ENCODE data around the gene FAM114A2. TPM values are rescaled to one million over a fixed set of nuclear protein-coding genes. Genes with fewer than 3 reads are reported as not detected.

FAM114A2 gene
- total RNA-seq, 2 experiments from 2014 or later: 22.3 to 27.0 TPM

GRCh38 chr5:154065971-154066370, 27.3 kb upstream of the FAM114A2 start:
- H3K4me1 Mint-ChIP-seq: no peaks in the 10 kb centered on the region
- H3K4me3 Mint-ChIP-seq: no peak overlapping the region
- ATAC-seq (no peak), DNase-seq (no peak)
- H3K9me3 Mint-ChIP-seq (ENCODE audit: low read depth): no peaks in the 10 kb centered on the region
- peaks cover 2% of the 10 kb centered on the region for H3K36me3 Mint-ChIP-seq
- H3K27me3 Mint-ChIP-seq: no peaks in the 10 kb centered on the region
- CTCF ChIA-PET: interaction anchor here (1.8 kb wide), 1 partner anchor 131 kb away, joined by 4 read pairs; no protein-coding TSS in a partner anchor
- H3K27ac Mint-ChIP-seq: no peak overlapping the region

GRCh38 chr5:154063372-154063771, 24.7 kb upstream of the FAM114A2 start:
- peaks cover 16% of the 10 kb centered on the region for H3K4me1 Mint-ChIP-seq

GRCh38 chr5:154060606-154061005, 21.9 kb upstream of the FAM114A2 start:
- no peak overlapping the region for H3K27ac Mint-ChIP-seq
- peaks cover 22% of the 10 kb centered on the region for H3K4me1 Mint-ChIP-seq
- no peak overlapping the region for H3K4me3 Mint-ChIP-seq
- DNase-seq: no peak
- H3K9me3 Mint-ChIP-seq (ENCODE audit: low read depth): no peaks in the 10 kb centered on the region
- no peaks in the 10 kb centered on the region for H3K27me3 Mint-ChIP-seq
- peaks cover 4% of the 10 kb centered on the region for H3K36me3 Mint-ChIP-seq
- CTCF ChIA-PET: interaction anchor here (3.3 kb wide), 1 partner anchor 12 kb away, joined by 26 read pairs; no protein-coding TSS in a partner anchor
- ATAC-seq: no peak

More at GRCh38 chr5:154063372-154063771, 24.7 kb upstream of the FAM114A2 start:
- CTCF ChIA-PET: interaction anchor here (1.2 to 1.9 kb wide), 2 partner anchors 9 to 13 kb away, joined by 4 to 6 read pairs; no protein-coding TSS in a partner anchor
- peaks cover 2% of the 10 kb centered on the region for H3K36me3 Mint-ChIP-seq
- no peaks in the 10 kb centered on the region for H3K27me3 Mint-ChIP-seq
- no peaks in the 10 kb centered on the region for H3K9me3 Mint-ChIP-seq (ENCODE audit: low read depth)
- H3K27ac Mint-ChIP-seq: no peak overlapping the region
- DNase-seq (no peak), ATAC-seq (no peak)
- H3K4me3 Mint-ChIP-seq: no peak overlapping the region

- Mint-ChIP-seq H3K4me3 (no peak overlapping the region), H3K27ac (no peak overlapping the region), H3K4me1 (peaks cover 22% of the 10 kb centered on the region), H3K9me3 (ENCODE audit: low read depth) (no peaks in the 10 kb centered on the region), H3K36me3 (peaks cover 9% of the 10 kb centered on the region), H3K27me3 (no peaks in the 10 kb centered on the region)
- DNase-seq (no peak), ATAC-seq (peak; percentile 36)
- CTCF ChIA-PET: interaction anchor here (1.1 to 3.3 kb wide), 3 partner anchors 13 to 125 kb away, joined by 3 to 26 read pairs (median 8); no protein-coding TSS in a partner anchor
These were observed 20.9 kb upstream of the FAM114A2 start for GRCh38 chr5:154059583-154059982.

GRCh38 chr5:154059039-154059430, 20.3 kb upstream of the FAM114A2 start:
- Mint-ChIP-seq H3K27ac (peak overlapping the region; percentile 39), H3K9me3 (ENCODE audit: low read depth) (no peaks in the 10 kb centered on the region), H3K4me1 (peaks cover 22% of the 10 kb centered on the region), H3K27me3 (no peaks in the 10 kb centered on the region), H3K4me3 (no peak overlapping the region), H3K36me3 (peaks cover 12% of the 10 kb centered on the region)
- ATAC-seq (peak; percentile 64), DNase-seq (no peak)
- CTCF ChIA-PET: interaction anchor here (1.1 to 3.3 kb wide), 7 partner anchors 9 to 131 kb away, joined by 3 to 26 read pairs (median 4); partner anchors contain the start of gene GALNT10

GRCh38 chr5:154058055-154059038, 19.6 kb upstream of the FAM114A2 start:
- Mint-ChIP-seq H3K9me3 (ENCODE audit: low read depth) (no peaks in the 10 kb centered on the region), H3K4me3 (no peak overlapping the region), H3K4me1 (peaks cover 23% of the 10 kb centered on the region), H3K36me3 (peaks cover 19% of the 10 kb centered on the region), H3K27ac (no peak overlapping the region), H3K27me3 (no peaks in the 10 kb centered on the region)
- ATAC-seq (peak; percentile 57), DNase-seq (no peak)
- CTCF ChIA-PET: interaction anchor here (0.9 to 3.3 kb wide), 9 partner anchors 8 to 349 kb away, joined by 3 to 26 read pairs (median 4); partner anchors contain the start of gene GALNT10

GRCh38 chr5:154055201-154055600, 16.5 kb upstream of the FAM114A2 start:
- no peak for DNase-seq
- CTCF ChIA-PET: interaction anchor here (1.6 kb wide), 2 partner anchors 17 to 349 kb away, joined by 3 to 4 read pairs; no protein-coding TSS in a partner anchor
- H3K4me1 Mint-ChIP-seq: peaks cover 25% of the 10 kb centered on the region
- H3K9me3 Mint-ChIP-seq (ENCODE audit: low read depth): no peaks in the 10 kb centered on the region
- H3K4me3 Mint-ChIP-seq: no peak overlapping the region
- no peaks in the 10 kb centered on the region for H3K27me3 Mint-ChIP-seq
- no peak for ATAC-seq
- no peak overlapping the region for H3K27ac Mint-ChIP-seq
- peaks cover 40% of the 10 kb centered on the region for H3K36me3 Mint-ChIP-seq

GRCh38 chr5:154053468-154053867, 14.8 kb upstream of the FAM114A2 start:
- H3K27me3 Mint-ChIP-seq: no peaks in the 10 kb centered on the region
- ATAC-seq (no peak), DNase-seq (no peak)
- no peak overlapping the region for H3K4me3 Mint-ChIP-seq
- H3K4me1 Mint-ChIP-seq: peaks cover 18% of the 10 kb centered on the region
- H3K36me3 Mint-ChIP-seq: peaks cover 47% of the 10 kb centered on the region
- no peak overlapping the region for H3K27ac Mint-ChIP-seq
- CTCF ChIA-PET: no interaction called here
- no peaks in the 10 kb centered on the region for H3K9me3 Mint-ChIP-seq (ENCODE audit: low read depth)

GRCh38 chr5:154049636-154050035, 10.9 kb upstream of the FAM114A2 start:
- no peak overlapping the region for H3K27ac Mint-ChIP-seq

GRCh38 chr5:154047324-154047723, 8.6 kb upstream of the FAM114A2 start:
- Mint-ChIP-seq H3K27ac (peak overlapping the region; percentile 82), H3K4me3 (peak overlapping the region; percentile 60), H3K4me1 (peaks cover 40% of the 10 kb centered on the region), H3K36me3 (peaks cover 28% of the 10 kb centered on the region), H3K9me3 (ENCODE audit: low read depth) (no peaks in the 10 kb centered on the region), H3K27me3 (no peaks in the 10 kb centered on the region)
- DNase-seq: no peak
- peak; percentile 83 for ATAC-seq
- CTCF ChIA-PET: interaction anchor here (1.1 to 2.3 kb wide), 4 partner anchors 9 to 28 kb away, joined by 3 to 13 read pairs (median 8); partner anchors contain the start of genes FAM114A2 and MFAP3

More at GRCh38 chr5:154049636-154050035, 10.9 kb upstream of the FAM114A2 start:
- no peak for DNase-seq
- H3K36me3 Mint-ChIP-seq: peaks cover 47% of the 10 kb centered on the region
- H3K4me3 Mint-ChIP-seq: no peak overlapping the region
- no peak for ATAC-seq
- no peaks in the 10 kb centered on the region for H3K27me3 Mint-ChIP-seq
- CTCF ChIA-PET: interaction anchor here (0.8 to 1.1 kb wide), 2 partner anchors 9 to 356 kb away, joined by 3 read pairs; no protein-coding TSS in a partner anchor
- peaks cover 32% of the 10 kb centered on the region for H3K4me1 Mint-ChIP-seq
- no peaks in the 10 kb centered on the region for H3K9me3 Mint-ChIP-seq (ENCODE audit: low read depth)

- H3K4me1 Mint-ChIP-seq: peaks cover 45% of the 10 kb centered on the region
These were observed 7.8 kb upstream of the FAM114A2 start for GRCh38 chr5:154046486-154046885.

GRCh38 chr5:154044581-154044980, 5.9 kb upstream of the FAM114A2 start:
- H3K4me1 Mint-ChIP-seq: peaks cover 56% of the 10 kb centered on the region
- no peak for DNase-seq
- peaks cover 12% of the 10 kb centered on the region for H3K36me3 Mint-ChIP-seq
- CTCF ChIA-PET: interaction anchor here (2.2 kb wide), 1 partner anchor 32 kb away, joined by 6 read pairs; no protein-coding TSS in a partner anchor
- no peak for ATAC-seq
- H3K27me3 Mint-ChIP-seq: no peaks in the 10 kb centered on the region
- H3K4me3 Mint-ChIP-seq: no peak overlapping the region
- H3K9me3 Mint-ChIP-seq (ENCODE audit: low read depth): no peaks in the 10 kb centered on the region
- H3K27ac Mint-ChIP-seq: no peak overlapping the region

More at GRCh38 chr5:154046486-154046885, 7.8 kb upstream of the FAM114A2 start:
- Mint-ChIP-seq H3K36me3 (peaks cover 24% of the 10 kb centered on the region), H3K4me3 (no peak overlapping the region), H3K9me3 (ENCODE audit: low read depth) (no peaks in the 10 kb centered on the region), H3K27ac (peak overlapping the region; percentile 82), H3K27me3 (no peaks in the 10 kb centered on the region)
- CTCF ChIA-PET: interaction anchor here (1.5 to 2.1 kb wide), 2 partner anchors 26 to 29 kb away, joined by 4 to 11 read pairs; no protein-coding TSS in a partner anchor
- ATAC-seq (no peak), DNase-seq (no peak)

GRCh38 chr5:154044099-154044498, 5.4 kb upstream of the FAM114A2 start:
- H3K27ac Mint-ChIP-seq: no peak overlapping the region
- H3K9me3 Mint-ChIP-seq (ENCODE audit: low read depth): no peaks in the 10 kb centered on the region
- H3K36me3 Mint-ChIP-seq: peaks cover 12% of the 10 kb centered on the region
- no peaks in the 10 kb centered on the region for H3K27me3 Mint-ChIP-seq
- ATAC-seq (no peak), DNase-seq (no peak)
- H3K4me3 Mint-ChIP-seq: no peak overlapping the region
- peaks cover 61% of the 10 kb centered on the region for H3K4me1 Mint-ChIP-seq
- CTCF ChIA-PET: interaction anchor here (2.2 kb wide), 1 partner anchor 32 kb away, joined by 6 read pairs; no protein-coding TSS in a partner anchor
